Keratinocyte (primary cell): ENCODE data around the gene C1orf174. TPM values are rescaled to one million over a fixed set of nuclear protein-coding genes. Genes with fewer than 3 reads are reported as not detected.

Experiments used
- DNase-seq: peaks from one replicate; pipeline ENCODE4 v3.0.0-alpha.2; 2011; ENCODE audit warnings: low read depth, missing footprints, low spot score
- FAIRE-seq: peaks from 2 replicates; lab custom pipeline; 2011; peaks lifted over from hg19 to GRCh38; lab: Jason Lieb, UNC
- H2AFZ ChIP-seq: 2 replicates; pipeline ENCODE4 v1.6.0; 2012; ENCODE audit warnings: low read length, control low read depth, inconsistent platforms; ENCODE audit not compliant: control insufficient read depth
- H3K27ac ChIP-seq: 2 replicates; pipeline ENCODE4 v1.5.1; 2011; ENCODE audit warnings: low read length; ENCODE audit not compliant: control insufficient read depth, insufficient read depth
- H3K27me3 ChIP-seq: 3 replicates; pipeline ENCODE4 v1.6.0; 2011; ENCODE audit warnings: low read length; ENCODE audit not compliant: control insufficient read depth, insufficient read depth; ENCODE audit errors: extremely low read depth
- H3K36me3 ChIP-seq, 2 experiments: 2 replicates in 1 of 2; 3 replicates in 1 of 2; pipeline ENCODE4 v1.5.1; 2011; ENCODE audit warnings: low read length in 2 of 2, mild to moderate bottlenecking in 1 of 2; ENCODE audit not compliant: control insufficient read depth in 2 of 2, insufficient read depth in 2 of 2; ENCODE audit errors: extremely low read depth in 1 of 2
- H3K4me1 ChIP-seq: 3 replicates; pipeline ENCODE4 v1.5.1; 2011; ENCODE audit warnings: low read length; ENCODE audit not compliant: control insufficient read depth, insufficient read depth; ENCODE audit errors: extremely low read depth
- H3K4me2 ChIP-seq: 3 replicates; pipeline ENCODE4 v1.6.0; 2011; ENCODE audit warnings: low read depth, low read length; ENCODE audit not compliant: control insufficient read depth, insufficient read depth; ENCODE audit errors: extremely low read depth
- H3K4me3 ChIP-seq, 3 experiments: fragments of 200-600 bp in 1 of 3; sonication (generic) in 1 of 3; 2 replicates in 2 of 3; 3 replicates in 1 of 3; pipeline ENCODE4 v1.5.1; 2011 to 2016; ENCODE audit warnings: low read length in 3 of 3, mild to moderate bottlenecking in 3 of 3, control low read depth in 2 of 3, inconsistent platforms in 1 of 3, low read depth in 1 of 3, mixed read lengths in 1 of 3, mixed run types in 1 of 3, moderate library complexity in 1 of 3; ENCODE audit not compliant: control insufficient read depth in 2 of 3, insufficient read depth in 2 of 3; ENCODE audit errors: extremely low read depth in 1 of 3
- H3K79me2 ChIP-seq: 2 replicates; pipeline ENCODE4 v1.6.0; 2012; ENCODE audit warnings: low read length; ENCODE audit not compliant: control insufficient read depth, insufficient read depth
- H3K9ac ChIP-seq: 3 replicates; pipeline ENCODE4 v1.6.0; 2011; ENCODE audit warnings: low read length; ENCODE audit not compliant: control insufficient read depth, insufficient read depth; ENCODE audit errors: extremely low read depth
- H3K9me1 ChIP-seq: 3 replicates; pipeline ENCODE4 v1.6.0; 2011; ENCODE audit warnings: low read length; ENCODE audit not compliant: control insufficient read depth, insufficient read depth; ENCODE audit errors: extremely low read depth
- H3K9me3 ChIP-seq: 2 replicates; pipeline ENCODE4 v1.5.1; 2012; ENCODE audit warnings: low read depth, low read length; ENCODE audit not compliant: control insufficient read depth
- H4K20me1 ChIP-seq: 3 replicates; pipeline ENCODE4 v1.6.0; 2011; ENCODE audit warnings: low read length; ENCODE audit not compliant: control insufficient read depth, insufficient read depth; ENCODE audit errors: extremely low read depth
- EZH2 ChIP-seq: IDR thresholded peaks from one replicate; pipeline ENCODE4 v1.6.1; 2012; ENCODE audit warnings: inconsistent platforms, mild to moderate bottlenecking, low read length, moderate library complexity
- dilution Hi-C: fragments of 300-500 bp; cut with MboI; formaldehyde crosslinking; loops from one replicate; pipeline ENCODE4 v1.7.0; 2020; ENCODE audit warnings: low sequenced_read_pairs; ENCODE audit not compliant: extremely low pct_ligation_motif_present
- polyA plus RNA-seq, 5 experiments: library from polyadenylated mRNA; depleted of rRNA in 3 of 5; stranded (reverse) in 3 of 5; stranded (forward) in 1 of 5; unstranded in 1 of 5; fragments of >200 nt; gene quantifications; 1 replicate in 1 of 5; 2 replicates in 3 of 5; 3 replicates in 1 of 5; pipeline versions ENCODE4 v1.2.1 to v1.2.3, GENCODE V29; 2011 to 2012; ENCODE audit warnings: missing spikeins in 2 of 5, low read depth in 1 of 5, low replicate concordance in 1 of 5
- TF ChIP-seq, protein P1 (sequence below), 3 experiments: IDR thresholded peaks in 1 of 3; conservative IDR thresholded peaks in 1 of 3; optimal IDR thresholded peaks in 1 of 3; 2 replicates in 2 of 3; 3 replicates in 1 of 3; pipeline versions ENCODE3 to v1.5.1; 2011; ENCODE audit warnings: low read length in 3 of 3, mild to moderate bottlenecking in 3 of 3, moderate library complexity in 2 of 3, control low read depth in 1 of 3, inconsistent platforms in 1 of 3; ENCODE audit not compliant: insufficient read depth in 2 of 3; ENCODE audit errors: extremely low read depth in 1 of 3

C1orf174 gene
- polyA plus RNA-seq, 1 donor (not counting 4 experiments of a cell fraction or from before 2014, with no cell fraction given) = 26.8 TPM

DNA sequence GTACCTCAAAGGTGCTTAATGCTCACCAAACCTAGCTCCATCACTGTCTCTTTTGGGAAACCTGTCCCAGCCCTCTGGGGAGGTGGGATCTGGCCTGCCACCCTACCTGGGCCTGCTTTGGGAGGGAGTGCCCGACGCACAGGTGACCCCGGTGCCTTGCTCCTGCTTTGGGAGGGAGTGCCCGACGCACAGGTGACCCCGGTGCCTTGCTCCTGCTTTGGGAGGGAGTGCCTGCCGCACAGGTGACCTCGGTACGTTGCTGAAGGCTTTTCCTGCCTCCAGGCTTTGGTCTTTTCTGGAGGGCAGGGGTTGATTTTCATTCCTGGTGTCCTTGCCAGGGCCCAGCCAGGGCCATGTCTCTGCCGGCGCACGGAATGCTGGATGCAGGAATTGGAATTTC lies 25.2 kb upstream of the C1orf174 start:
- Histone ChIP-seq H2AFZ (no peak overlapping the region), H3K79me2 (no peaks in the 10 kb centered on the region), H3K27ac (no peak overlapping the region), H3K9ac (no peak overlapping the region), H4K20me1 (no peaks in the 10 kb centered on the region), H3K36me3 (no peaks in the 10 kb centered on the region), H3K4me1 (no peaks in the 10 kb centered on the region), H3K27me3 (no peaks in the 10 kb centered on the region), H3K9me1 (no peaks in the 10 kb centered on the region), H3K4me2 (no peak overlapping the region), H3K4me3 (no peak overlapping the region), H3K9me3 (peaks cover 2% of the 10 kb centered on the region)
- no peak for FAIRE-seq
- DNase-seq = no peak
- TF ChIP-seq, protein P1, sequence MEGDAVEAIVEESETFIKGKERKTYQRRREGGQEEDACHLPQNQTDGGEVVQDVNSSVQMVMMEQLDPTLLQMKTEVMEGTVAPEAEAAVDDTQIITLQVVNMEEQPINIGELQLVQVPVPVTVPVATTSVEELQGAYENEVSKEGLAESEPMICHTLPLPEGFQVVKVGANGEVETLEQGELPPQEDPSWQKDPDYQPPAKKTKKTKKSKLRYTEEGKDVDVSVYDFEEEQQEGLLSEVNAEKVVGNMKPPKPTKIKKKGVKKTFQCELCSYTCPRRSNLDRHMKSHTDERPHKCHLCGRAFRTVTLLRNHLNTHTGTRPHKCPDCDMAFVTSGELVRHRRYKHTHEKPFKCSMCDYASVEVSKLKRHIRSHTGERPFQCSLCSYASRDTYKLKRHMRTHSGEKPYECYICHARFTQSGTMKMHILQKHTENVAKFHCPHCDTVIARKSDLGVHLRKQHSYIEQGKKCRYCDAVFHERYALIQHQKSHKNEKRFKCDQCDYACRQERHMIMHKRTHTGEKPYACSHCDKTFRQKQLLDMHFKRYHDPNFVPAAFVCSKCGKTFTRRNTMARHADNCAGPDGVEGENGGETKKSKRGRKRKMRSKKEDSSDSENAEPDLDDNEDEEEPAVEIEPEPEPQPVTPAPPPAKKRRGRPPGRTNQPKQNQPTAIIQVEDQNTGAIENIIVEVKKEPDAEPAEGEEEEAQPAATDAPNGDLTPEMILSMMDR (optimal IDR thresholded peaks at IDR 0.05 in 1 of 3, IDR thresholded peaks at IDR 0.05 in 1 of 3, conservative IDR thresholded peaks at IDR 0.05 in 1 of 3; ENCODE audit: extremely low read depth in 1 of 3, insufficient read depth in 2 of 3, low read length in 3 of 3) = no peak
- no peak for TF ChIP-seq EZH2
- dilution Hi-C loops = no loop called here

DNA sequence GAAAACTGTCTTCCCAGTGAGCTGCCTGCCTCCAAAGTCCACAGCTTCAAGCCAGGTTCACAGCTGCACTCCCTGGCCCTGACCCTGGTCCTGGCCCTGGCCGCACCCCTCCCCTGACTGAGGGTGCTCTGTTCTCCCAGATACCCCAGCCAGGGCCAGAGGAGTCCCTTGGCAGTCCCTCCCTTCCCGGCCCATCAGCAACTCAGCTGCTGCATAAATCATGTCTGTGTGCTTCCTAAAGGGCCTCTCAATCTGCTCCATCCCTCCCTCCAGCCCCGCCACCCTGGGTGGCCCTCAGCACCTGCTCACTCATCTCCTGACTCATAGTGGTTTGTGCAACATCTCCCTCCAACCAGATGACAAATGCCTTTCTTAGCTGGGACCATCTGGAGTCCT lies 24.8 kb upstream of the C1orf174 start:
- H3K9me1 ChIP-seq = no peaks in the 10 kb centered on the region
- FAIRE-seq (no peak), DNase-seq (no peak)
- no peaks in the 10 kb centered on the region for H3K4me1 ChIP-seq
- no peak overlapping the region for H3K4me3 ChIP-seq
- H3K27me3 ChIP-seq = no peaks in the 10 kb centered on the region
- no peak overlapping the region for H3K27ac ChIP-seq
- TF ChIP-seq, protein P1 (optimal IDR thresholded peaks at IDR 0.05 in 1 of 3, IDR thresholded peaks at IDR 0.05 in 1 of 3, conservative IDR thresholded peaks at IDR 0.05 in 1 of 3; ENCODE audit: extremely low read depth in 1 of 3, insufficient read depth in 2 of 3, low read length in 3 of 3) = no peak
- TF ChIP-seq EZH2 = no peak
- H3K36me3 ChIP-seq = no peaks in the 10 kb centered on the region
- H4K20me1 ChIP-seq = no peaks in the 10 kb centered on the region
- dilution Hi-C loops = no loop called here
- H2AFZ ChIP-seq = no peak overlapping the region
- no peak overlapping the region for H3K4me2 ChIP-seq
- H3K9ac ChIP-seq = no peak overlapping the region
- no peaks in the 10 kb centered on the region for H3K79me2 ChIP-seq
- H3K9me3 ChIP-seq = no peaks in the 10 kb centered on the region
